ENCODE data around the gene ZNRD2.

ZNRD2 gene

DNA sequence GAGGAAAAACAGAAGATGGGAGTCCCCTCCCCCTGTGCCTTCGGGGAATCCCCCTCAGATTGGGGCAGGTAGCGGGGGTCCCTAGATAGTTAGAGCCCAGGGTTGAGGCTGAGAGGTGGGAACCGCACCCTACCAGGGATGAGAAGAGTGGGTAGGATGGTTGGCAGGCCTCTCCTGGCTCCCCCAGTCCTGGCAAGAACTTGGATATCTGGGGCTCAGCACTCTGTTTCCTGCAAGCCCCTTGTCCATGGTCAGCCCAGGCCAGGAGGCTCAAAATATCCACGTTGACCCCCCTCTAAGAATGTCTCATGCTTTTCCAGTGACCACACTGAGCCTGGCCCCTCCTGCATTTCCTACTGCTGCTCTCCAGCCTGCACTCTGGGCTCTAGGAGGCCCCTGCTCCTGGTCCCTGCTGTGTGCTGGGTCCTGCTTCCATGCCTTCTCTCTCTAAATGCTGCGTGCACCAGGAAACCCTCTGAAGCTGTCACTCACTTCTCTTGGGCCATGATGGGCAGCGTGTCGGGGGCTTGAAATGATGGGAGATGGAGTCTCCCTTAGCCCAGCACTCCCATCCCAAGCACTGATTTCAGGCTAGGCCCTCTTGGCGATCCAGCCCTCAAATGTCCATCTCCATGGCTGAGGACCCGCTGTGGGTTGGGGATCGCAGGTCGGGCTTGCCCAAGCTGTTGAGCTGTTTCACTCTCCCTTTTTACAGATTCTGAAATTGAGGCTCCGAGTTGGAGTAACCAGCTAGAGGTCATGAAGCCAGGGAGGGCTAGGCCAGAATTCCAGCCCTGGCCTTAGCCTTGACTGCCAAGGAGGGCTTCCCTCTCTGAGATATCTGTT is 41.7 kb downstream of the ZNRD2 start:
- DNase-seq: no peak

DNA sequence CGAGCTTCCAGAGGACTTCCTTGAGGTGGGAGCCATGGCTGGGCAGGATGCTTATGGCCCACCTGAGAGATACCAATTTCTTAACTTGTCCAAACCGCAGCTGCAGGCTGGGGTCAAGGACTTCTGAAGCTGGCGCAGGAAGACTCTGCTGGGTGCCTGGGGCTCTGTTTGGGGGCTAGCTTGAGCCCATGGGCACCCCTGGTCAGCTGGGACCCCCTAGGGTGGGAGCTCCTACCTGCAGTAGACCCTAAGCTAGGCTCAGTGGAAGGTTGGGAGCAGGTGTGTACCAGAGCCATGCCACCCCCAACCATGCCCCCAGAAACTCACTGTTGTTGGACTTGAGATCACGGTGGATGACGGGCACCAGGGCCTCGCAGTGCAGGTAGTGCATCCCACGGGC is 42.4 kb downstream of the ZNRD2 start:
- DNase-seq: no peak

DNA sequence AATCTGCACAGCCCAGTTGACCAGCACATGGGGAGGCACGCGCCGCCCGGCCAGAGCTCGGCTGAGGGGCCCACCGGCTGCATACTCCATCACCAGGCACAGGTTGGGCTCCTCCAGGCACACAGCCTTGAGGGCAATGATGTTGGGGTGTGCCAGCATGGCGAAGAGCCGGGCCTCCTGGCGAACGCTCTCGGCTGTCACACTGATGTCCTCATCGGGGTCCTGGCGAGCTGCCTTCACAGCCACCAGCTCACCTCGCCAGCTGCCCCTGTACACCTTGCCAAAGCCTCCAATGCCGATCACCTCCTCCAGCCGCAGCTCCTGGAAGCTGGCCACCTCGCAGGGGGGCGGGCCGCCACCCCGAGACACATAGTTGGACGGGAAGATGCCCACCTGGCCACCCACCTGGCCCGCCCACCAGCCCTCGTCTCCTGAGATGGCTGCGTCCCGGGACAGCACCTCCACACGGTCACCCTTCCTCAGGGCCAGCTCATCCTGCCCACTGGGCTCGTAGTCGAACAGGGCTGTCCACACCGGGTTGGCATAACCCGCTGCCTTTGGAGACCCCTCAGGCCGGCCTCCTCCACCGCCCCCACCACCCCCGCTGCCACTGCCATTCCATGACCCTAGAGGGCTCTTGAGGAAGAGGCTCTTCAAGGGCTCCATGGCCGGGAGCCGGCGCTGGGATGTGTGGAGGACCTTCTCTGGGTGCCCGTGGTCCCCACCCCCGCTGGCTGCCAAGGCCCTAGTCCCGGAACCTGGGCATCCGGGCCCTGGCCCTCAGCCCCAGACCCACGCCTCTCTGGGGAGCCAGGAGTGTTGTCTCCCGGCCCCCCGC is 43.0 kb downstream of the ZNRD2 start:
- DNase-seq: no peak

DNA sequence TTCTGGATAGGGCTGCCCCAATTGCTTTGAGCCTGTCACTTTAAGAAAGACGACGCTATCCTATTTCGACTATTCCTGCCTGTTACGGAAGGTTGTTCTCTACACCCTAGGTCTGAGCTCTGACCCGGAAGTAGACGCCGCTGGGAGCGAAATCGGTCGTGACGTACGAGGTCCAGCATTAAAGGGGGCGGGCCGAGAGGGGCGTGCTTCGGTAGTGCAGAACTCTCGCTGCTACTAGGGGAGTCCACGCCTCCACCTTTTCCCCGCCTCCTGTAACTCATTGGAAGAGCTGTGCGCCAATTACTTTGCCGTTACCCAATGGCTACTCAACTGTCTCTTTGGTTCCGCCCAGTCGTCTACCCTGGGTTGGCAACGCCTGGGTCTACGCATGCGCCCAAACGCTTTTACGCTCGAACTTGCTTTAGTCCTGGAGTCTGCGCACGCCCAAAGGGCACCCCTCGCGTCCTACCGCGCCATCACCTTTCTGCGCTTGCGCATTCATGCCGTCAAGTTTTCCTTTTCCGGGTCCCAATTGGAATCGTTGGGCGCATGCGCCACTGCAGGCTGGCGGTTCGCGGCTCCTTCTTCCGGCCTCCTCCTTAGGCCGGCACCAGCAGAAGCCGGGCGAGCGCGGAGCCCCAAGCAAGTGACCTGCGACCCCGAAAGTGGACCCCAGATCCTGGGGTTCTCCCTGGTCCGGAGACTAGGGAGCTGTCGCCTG is 45.1 kb downstream of the ZNRD2 start, which contains the start of gene PCNX3:
Gene PCNX3, plus strand, starts transcription at position 548 of the 721 bp plus-strand sequence. CDS start 536 bp downstream, outside the sequence.
- peak; percentile 100 for DNase-seq

DNA sequence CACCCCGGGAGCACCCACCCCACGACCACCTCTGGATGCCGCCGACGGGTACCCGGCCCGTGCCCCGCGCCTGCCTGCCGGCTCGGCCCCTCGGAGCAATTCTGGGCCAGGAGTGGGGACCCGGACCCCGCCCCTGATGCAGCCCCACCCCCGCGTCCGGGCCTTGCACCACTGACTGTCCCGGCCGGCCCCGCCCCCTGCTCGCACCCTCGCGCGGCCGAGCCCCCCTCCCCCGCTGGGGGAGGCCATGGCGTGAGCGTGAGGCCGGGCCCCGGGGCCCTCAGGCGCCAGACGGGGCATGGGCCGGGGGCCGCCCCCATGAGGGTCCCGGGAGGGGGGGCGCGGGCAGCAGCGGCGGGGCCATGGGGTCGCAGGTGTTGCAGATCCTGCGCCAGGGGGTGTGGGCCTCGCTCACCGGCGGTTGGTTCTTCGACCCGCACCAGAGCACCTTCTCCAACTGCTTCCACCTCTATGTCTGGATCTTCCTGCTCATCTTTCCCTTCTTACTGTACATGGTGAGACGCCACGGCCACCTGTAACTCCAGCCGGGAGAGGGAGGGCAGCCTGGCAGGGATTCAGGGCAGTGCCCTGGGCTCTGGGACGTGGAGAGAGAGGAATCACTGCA is 45.8 kb downstream of the ZNRD2 start:
- DNase-seq: no peak

DNA sequence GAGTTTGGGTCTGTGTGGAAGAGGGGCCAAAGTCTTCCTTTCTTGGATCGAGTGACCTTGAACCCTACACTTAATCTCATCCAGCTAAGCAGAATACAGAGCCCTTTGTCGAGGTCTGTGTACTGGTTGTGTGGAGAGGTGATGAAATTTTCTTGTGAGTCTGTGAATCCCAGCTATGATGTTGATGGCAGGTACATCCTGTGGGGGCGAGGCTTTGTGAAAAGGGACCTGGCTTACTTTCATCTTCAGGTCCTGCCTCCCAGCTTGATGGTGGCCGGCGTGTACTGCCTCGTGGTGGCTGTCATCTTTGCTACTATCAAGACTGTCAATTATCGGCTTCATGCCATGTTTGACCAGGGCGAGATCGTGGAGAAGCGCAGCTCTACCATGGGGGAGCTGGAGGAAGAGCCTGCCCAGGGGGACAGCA is 46.3 kb downstream of the ZNRD2 start:
- DNase-seq: no peak

DNA sequence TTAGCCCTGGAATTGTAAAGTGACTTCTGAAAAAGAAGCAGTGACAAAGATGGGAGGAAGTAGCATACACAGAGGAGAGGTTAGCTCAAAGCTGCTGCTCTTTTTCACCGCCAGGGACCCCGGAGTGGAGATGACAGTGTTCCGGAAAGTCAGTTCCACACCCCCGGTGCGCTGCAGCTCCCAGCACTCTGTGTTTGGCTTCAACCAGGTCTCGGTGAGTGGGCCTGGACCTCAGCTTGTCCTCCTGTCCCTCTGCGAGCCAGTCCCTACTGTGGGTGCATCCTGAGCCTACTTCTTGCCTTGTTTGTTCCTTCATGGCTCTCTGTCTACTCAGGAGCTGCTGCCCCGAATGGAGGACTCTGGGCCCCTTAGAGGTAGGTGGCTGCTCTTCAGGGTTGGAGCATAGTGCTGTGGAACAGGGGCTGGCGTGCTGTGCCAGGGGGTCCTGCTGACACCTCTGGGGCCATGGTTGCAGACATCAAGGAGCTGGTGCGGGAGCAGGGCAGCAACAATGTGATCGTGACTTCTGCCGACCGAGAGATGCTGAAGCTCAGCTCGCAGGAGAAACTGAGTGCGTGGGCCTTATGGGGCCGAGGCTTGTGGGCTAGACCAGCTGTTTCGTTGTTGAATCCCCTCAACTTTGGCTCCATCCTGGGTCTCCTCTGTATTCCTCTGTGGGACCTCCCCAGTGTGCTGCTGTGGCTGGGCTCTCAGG is 47.0 kb downstream of the ZNRD2 start:
- DNase-seq: no peak

DNA sequence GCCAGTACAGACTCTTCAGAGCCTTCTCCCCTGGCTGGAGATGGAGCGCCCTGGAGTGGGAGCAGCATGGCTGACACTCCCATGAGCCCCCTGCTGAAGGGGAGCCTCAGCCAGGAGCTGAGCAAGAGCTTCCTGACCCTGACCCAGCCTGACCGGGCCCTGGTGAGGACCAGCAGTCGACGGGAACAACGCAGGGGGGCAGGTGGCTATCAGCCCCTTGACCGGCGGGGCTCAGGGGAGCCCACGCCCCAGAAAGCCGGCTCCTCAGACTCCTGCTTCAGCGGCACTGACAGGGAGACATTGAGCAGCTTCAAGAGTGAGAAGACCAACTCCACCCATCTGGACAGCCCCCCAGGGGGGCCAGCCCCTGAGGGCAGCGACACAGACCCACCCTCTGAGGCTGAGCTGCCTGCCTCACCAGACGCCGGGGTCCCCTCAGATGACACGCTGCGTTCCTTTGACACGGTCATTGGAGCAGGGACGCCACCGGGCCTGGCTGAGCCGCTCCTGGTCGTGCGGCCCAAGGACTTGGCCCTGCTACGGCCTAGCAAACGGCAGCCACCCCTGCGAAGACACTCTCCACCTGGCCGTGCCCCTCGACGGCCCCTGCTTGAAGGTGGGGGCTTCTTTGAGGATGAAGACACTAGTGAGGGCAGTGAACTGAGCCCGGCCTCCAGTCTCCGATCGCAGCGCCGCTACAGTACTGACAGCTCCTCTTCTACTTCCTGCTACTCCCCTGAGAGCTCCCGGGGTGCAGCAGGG is 47.9 kb downstream of the ZNRD2 start:
- DNase-seq: no peak

DNA sequence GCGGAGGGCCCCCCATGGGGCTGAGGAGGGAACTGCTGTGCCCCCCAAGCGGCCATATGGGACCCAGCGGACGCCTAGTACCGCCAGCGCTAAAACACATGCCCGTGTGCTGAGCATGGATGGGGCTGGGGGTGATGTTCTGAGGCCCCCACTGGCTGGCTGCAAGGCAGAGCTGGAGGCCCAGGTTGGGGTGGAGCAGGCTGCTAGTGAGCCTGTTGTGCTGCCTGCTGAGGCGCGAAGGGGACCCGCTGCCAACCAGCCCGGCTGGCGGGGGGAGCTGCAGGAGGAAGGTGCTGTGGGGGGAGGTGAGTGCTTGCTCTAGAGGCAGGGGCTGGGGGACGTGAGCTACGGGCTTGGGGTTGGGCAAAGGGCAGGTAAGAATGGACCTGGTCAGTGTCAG is 48.5 kb downstream of the ZNRD2 start:
- no peak for DNase-seq

DNA sequence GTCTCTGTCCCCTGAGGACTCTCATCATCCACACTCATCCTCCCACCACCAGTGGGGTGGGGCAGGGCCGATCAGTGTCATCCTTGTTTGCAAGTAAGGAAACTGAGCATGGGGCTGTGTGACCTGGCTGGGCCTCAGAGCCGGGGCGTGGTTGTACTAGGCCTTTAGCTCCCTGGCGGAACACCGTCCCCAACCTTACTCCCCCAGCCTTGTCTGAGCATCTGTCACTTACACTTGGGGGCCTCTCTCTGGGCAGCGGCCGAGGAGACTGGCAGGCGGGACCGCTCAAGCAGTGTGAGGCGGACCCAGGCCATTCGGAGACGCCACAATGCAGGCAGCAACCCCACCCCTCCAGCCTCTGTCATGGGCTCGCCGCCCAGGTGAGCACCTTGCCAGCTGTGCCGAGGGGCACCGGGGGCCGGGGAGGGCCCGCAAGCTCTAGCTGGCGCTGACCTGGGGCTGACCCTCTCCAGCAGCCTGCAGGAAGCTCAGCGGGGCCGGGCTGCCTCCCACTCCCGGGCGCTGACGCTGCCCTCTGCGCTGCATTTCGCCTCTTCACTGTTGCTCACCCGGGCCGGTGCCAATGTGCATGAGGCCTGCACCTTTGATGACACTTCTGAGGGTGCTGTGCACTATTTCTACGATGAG is 49.1 kb downstream of the ZNRD2 start:
- no peak for DNase-seq

DNA sequence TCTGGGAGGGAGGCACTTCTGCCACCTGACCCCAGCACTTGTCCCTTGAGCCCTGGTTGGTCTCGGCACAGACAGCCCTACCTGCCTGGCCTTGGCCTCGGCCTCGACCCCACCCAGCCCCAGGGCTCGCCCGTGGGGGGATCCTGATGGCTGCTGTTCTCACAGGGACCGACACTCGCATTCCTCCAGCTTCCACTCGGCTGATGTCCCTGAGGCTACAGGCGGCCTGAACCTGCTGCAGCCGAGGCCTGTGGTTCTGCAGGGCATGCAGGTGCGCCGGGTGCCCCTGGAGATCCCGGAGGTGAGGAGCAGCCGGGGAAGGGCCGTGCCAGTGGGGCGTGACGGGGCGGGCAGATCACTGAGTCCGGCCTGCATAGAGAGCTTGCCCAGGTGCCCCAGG is 50.4 kb downstream of the ZNRD2 start:
- no peak for DNase-seq

DNA sequence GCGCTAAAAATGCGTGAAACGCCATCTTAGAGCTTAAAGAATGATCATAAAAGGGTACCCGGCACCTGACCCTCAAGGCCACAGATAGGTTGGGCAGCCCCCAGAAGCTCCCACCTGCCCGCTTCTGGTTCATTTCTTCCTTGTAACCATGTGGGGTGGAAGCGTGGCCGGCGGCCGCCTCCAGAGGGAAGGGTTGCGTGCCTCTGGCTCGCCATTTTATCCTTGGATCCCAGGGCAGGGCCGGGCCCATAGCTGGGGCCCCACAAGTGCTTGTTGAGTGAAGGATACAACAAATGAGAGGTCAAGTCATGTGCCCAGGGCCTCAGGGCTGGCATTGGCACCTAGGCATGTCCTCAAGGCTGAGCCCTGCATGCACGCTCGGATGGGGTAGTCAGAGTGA is 51.2 kb downstream of the ZNRD2 start:
- DNase-seq: no peak
